ENCODE results near the gene CITED4.

- no peak for TF ChIP-seq POLR2A (IDR thresholded peaks at IDR 0.05)
- TF ChIP-seq, protein P1, sequence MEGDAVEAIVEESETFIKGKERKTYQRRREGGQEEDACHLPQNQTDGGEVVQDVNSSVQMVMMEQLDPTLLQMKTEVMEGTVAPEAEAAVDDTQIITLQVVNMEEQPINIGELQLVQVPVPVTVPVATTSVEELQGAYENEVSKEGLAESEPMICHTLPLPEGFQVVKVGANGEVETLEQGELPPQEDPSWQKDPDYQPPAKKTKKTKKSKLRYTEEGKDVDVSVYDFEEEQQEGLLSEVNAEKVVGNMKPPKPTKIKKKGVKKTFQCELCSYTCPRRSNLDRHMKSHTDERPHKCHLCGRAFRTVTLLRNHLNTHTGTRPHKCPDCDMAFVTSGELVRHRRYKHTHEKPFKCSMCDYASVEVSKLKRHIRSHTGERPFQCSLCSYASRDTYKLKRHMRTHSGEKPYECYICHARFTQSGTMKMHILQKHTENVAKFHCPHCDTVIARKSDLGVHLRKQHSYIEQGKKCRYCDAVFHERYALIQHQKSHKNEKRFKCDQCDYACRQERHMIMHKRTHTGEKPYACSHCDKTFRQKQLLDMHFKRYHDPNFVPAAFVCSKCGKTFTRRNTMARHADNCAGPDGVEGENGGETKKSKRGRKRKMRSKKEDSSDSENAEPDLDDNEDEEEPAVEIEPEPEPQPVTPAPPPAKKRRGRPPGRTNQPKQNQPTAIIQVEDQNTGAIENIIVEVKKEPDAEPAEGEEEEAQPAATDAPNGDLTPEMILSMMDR (IDR thresholded peaks at IDR 0.05), result no peak
Measured at GRCh38 chr1:40892354-40892753, 30.2 kb upstream of the CITED4 start.
